AG04450 (cell line): Measurements from ENCODE around the gene LIMS2. TPM values are rescaled to one million over a fixed set of nuclear protein-coding genes. Genes with fewer than 3 reads are reported as not detected.

ENCODE experiments used
- CTCF ChIA-PET: fragments of 300-600, 350-600 bp; formaldehyde crosslinking; extraction: SDS; loops from one replicate; lab custom pipeline; 2022; ENCODE audit warnings: antibody characterized with exemption, inconsistent platforms; lab: Charles Lee
- POLR2A ChIA-PET: fragments of 350-600 bp; formaldehyde crosslinking; extraction: SDS; loops from one replicate; lab custom pipeline; 2021; ENCODE audit warnings: antibody characterized with exemption, inconsistent platforms; lab: Yijun Ruan, JAX
- DNase-seq: peaks from one replicate; pipeline ENCODE4 v3.0.0-alpha.2; 2011; ENCODE audit warnings: low read depth, low spot score
- H3K27ac ChIP-seq: one replicate; pipeline ENCODE4 v1.5.1; 2012; ENCODE audit warnings: low read depth, low read length, control low read depth
- H3K27me3 ChIP-seq: one replicate; pipeline ENCODE4 v1.6.0; 2012; ENCODE audit warnings: low read length; ENCODE audit not compliant: control insufficient read depth, insufficient read depth
- H3K4me3 ChIP-seq: 2 replicates; pipeline ENCODE4 v1.5.1; 2011; ENCODE audit warnings: mild to moderate bottlenecking, low read depth, low read length, control low read depth
- H3K9me3 ChIP-seq: 2 replicates; pipeline ENCODE4 v1.5.1; 2012; ENCODE audit warnings: low read length; ENCODE audit not compliant: control insufficient read depth, insufficient read depth
- CTCF ChIP-seq: IDR thresholded peaks from 2 replicates; pipeline ENCODE4 v1.5.1; 2011; ENCODE audit warnings: low read depth, low read length, control low read depth, inconsistent platforms
- polyA plus RNA-seq: library from polyadenylated mRNA; depleted of rRNA; stranded (reverse); fragments of >200 nt; gene quantifications from 2 replicates; pipeline ENCODE4 v1.2.3, GENCODE V29; 2011

LIMS2 gene
- polyA plus RNA-seq, 1 experiment, result 6.3 TPM

GRCh38 chr2:127604986-127605385 lies 70.3 kb downstream of the LIMS2 start:
- ChIA-PET CTCF (no interaction called here), POLR2A (no interaction called here)
- no peak for TF ChIP-seq CTCF
- H3K27ac ChIP-seq, result no peak overlapping the region
- H3K4me3 ChIP-seq, result no peak overlapping the region
- DNase-seq, result no peak
- peaks cover 8% of the 10 kb centered on the region for H3K9me3 ChIP-seq
- H3K27me3 ChIP-seq, result peaks cover 19% of the 10 kb centered on the region

GRCh38 chr2:127599211-127599610 lies 76.1 kb downstream of the LIMS2 start:
- Histone ChIP-seq H3K4me3 (no peak overlapping the region), H3K9me3 (peaks cover 16% of the 10 kb centered on the region), H3K27me3 (peaks cover 5% of the 10 kb centered on the region), H3K27ac (no peak overlapping the region)
- CTCF ChIA-PET, result interaction anchor here (0.6 to 1.2 kb wide), 4 partner anchors 8 to 97 kb away, joined by 3 to 5 read pairs (median 3); no protein-coding TSS in a partner anchor
- TF ChIP-seq CTCF, result no peak
- no peak for DNase-seq
- POLR2A ChIA-PET, result no interaction called here

GRCh38 chr2:127598711-127599110 lies 76.6 kb downstream of the LIMS2 start:
- POLR2A ChIA-PET, result no interaction called here
- Histone ChIP-seq H3K9me3 (peaks cover 16% of the 10 kb centered on the region), H3K27me3 (peaks cover 5% of the 10 kb centered on the region), H3K4me3 (no peak overlapping the region), H3K27ac (no peak overlapping the region)
- DNase-seq, result no peak
- CTCF ChIA-PET, result interaction anchor here (0.6 to 0.9 kb wide), 2 partner anchors 9 to 52 kb away, joined by 3 read pairs; no protein-coding TSS in a partner anchor
- TF ChIP-seq CTCF, result no peak

- ChIA-PET CTCF (no interaction called here), POLR2A (no interaction called here)
- no peak for DNase-seq
- Histone ChIP-seq H3K27ac (no peak overlapping the region), H3K9me3 (peaks cover 16% of the 10 kb centered on the region), H3K4me3 (no peak overlapping the region), H3K27me3 (no peaks in the 10 kb centered on the region)
- no peak for TF ChIP-seq CTCF
These were observed 77.3 kb downstream of the LIMS2 start for GRCh38 chr2:127597984-127598380.

- no peak overlapping the region for H3K27ac ChIP-seq
- no peak for TF ChIP-seq CTCF
- no peak overlapping the region for H3K4me3 ChIP-seq
- H3K27me3 ChIP-seq, result no peaks in the 10 kb centered on the region
- peaks cover 11% of the 10 kb centered on the region for H3K9me3 ChIP-seq
- CTCF ChIA-PET, result no interaction called here
- DNase-seq, result no peak
- POLR2A ChIA-PET, result no interaction called here
These were observed 78.0 kb downstream of the LIMS2 start for GRCh38 chr2:127597046-127597983.
